ENCODE measurements around the gene RBMS3. TPM values are rescaled to one million over a fixed set of nuclear protein-coding genes. Genes with fewer than 3 reads are reported as not detected.

RBMS3 gene
- total and polyA plus RNA-seq, 2 of the 8 experiments (the other 6 are each of a cell fraction or from before 2014, with no cell fraction given): 3.7 to 6.9 TPM

DNA sequence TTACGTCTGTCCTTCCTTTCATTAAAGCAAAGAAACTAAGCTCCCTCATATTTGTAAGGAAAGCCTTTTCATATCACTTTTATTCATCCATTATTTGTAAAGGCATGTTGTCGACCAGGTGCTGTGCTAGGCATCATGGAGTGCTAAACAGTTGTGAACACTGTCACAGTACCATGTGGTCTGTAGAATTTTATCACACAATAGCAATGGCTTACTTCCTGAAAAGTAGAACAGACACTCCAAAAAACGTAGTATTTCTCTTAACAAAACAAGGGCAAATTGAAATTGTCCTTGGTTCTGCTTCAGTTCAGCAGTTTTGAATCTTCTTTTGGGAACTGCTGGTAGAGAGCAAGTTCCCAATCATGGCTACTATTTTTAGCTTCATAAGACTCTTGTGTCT lies 63.3 kb downstream of the RBMS3 start:
- Histone ChIP-seq H3K14ac (ENCODE audit: insufficient read length) (no peak overlapping the region), H3K27ac (ENCODE audit: low read depth, low read length) (no peak overlapping the region), H4K20me1 (replicated peaks in 1 of 2; ENCODE audit: control insufficient read depth in 1 of 2, insufficient read depth in 2 of 2, low read length in 2 of 2) (no peaks in the 10 kb centered on the region), H2BK5ac (ENCODE audit: low read depth, low read length) (peak overlapping the region; percentile 75; the same call in 1 of the 2 replicates), H3K4me2 (ENCODE audit: insufficient read depth in 1 of 2, low read depth in 2 of 2, low read length in 2 of 2) (no peak overlapping the region), H3K4me3 (ENCODE audit: extremely low read depth in 1 of 4, insufficient read depth in 2 of 4, low read depth in 3 of 4, low read length in 4 of 4) (no peak overlapping the region), H3K79me1 (ENCODE audit: low read depth, low read length) (no peaks in the 10 kb centered on the region), H3K4me1 (replicated peaks in 1 of 4; ENCODE audit: control insufficient read depth in 3 of 4, insufficient read depth in 4 of 4, low read length in 3 of 4) (peaks cover 0 to 11% (median 3%) of the 10 kb centered on the region in 4 experiments; a peak in 3 of 7 replicates), H3K23me2 (ENCODE audit: low read depth, low read length) (no peaks in the 10 kb centered on the region), H3K9me3 (ENCODE audit: insufficient read depth in 2 of 2, low read depth in 1 of 2, low read length in 1 of 2) (no peaks in the 10 kb centered on the region), H2AFZ (ENCODE audit: low read length) (no peak overlapping the region), H2BK12ac (ENCODE audit: low read depth, low read length) (no peak overlapping the region), H2AK5ac (ENCODE audit: low read depth, low read length) (no peak overlapping the region), H2BK120ac (replicated peaks; ENCODE audit: low read depth, low read length) (peak overlapping the region; percentile 50), H3K36me3 (ENCODE audit: control insufficient read depth in 2 of 4, insufficient read depth in 4 of 4, low read length in 3 of 4) (no peaks in the 10 kb centered on the region), H4K5ac (ENCODE audit: insufficient read length, low read depth, low read length) (no peak overlapping the region), H4K91ac (replicated peaks; ENCODE audit: insufficient read length, low read length) (no peak overlapping the region), H3K9ac (replicated peaks in 1 of 4; ENCODE audit: extremely low read depth in 1 of 4, low read depth in 3 of 4, low read length in 3 of 4) (no peak overlapping the region), H4K8ac (ENCODE audit: extremely low read depth, insufficient read depth, low read length) (no peak overlapping the region), H3K79me2 (ENCODE audit: control insufficient read depth in 1 of 2, insufficient read depth in 2 of 2, low read length in 2 of 2) (no peaks in the 10 kb centered on the region), H2BK15ac (ENCODE audit: low read length) (no peak overlapping the region), H3K27me3 (replicated peaks in 1 of 4; ENCODE audit: control insufficient read depth in 3 of 4, extremely low read depth in 1 of 4, insufficient read depth in 3 of 4, low read length in 3 of 4) (no peaks in the 10 kb centered on the region), H3K18ac (ENCODE audit: extremely low read depth, low read length) (no peak overlapping the region), H2BK20ac (ENCODE audit: low read length) (0 out of 2 replicates have a peak overlapping the region, but pooled peaks have one; percentile 27), H3K23ac (ENCODE audit: insufficient read length) (no peak overlapping the region), H3K56ac (replicated peaks; ENCODE audit: insufficient read length, low read depth, low read length) (no peak overlapping the region), H3K4ac (replicated peaks; ENCODE audit: insufficient read length, low read depth, low read length) (no peak overlapping the region)
- DNase-seq (ENCODE audit: low read depth in 1 of 2, low spot score in 2 of 2) (no peak), FAIRE-seq (no peak)
- TF ChIP-seq BACH1 (IDR thresholded peaks at IDR 0.05; ENCODE audit: low read length) (no peak), TAF7 (optimal IDR thresholded peaks at IDR 0.05; ENCODE audit: borderline replicate concordance, low read depth, low read length) (no peak), ASH2L (IDR thresholded peaks at IDR 0.05; ENCODE audit: low read length) (no peak), CREB1 (IDR thresholded peaks at IDR 0.05) (no peak), KDM4A (IDR thresholded peaks at IDR 0.05; ENCODE audit: low read depth, low read length, severe bottlenecking) (no peak), TCF12 (IDR thresholded peaks at IDR 0.05; ENCODE audit: low read depth, low read length) (no peak), CBX8 (IDR thresholded peaks at IDR 0.05; ENCODE audit: borderline replicate concordance, low read depth, low read length) (no peak), TEAD4 (IDR thresholded peaks at IDR 0.05; ENCODE audit: low read depth, low read length) (no peak), SRF (IDR thresholded peaks at IDR 0.05; ENCODE audit: low read depth, low read length) (no peak), RAD21 (IDR thresholded peaks at IDR 0.05 in 1 of 2, conservative IDR thresholded peaks at IDR 0.05 in 1 of 2; ENCODE audit: low read depth in 2 of 2, low read length in 2 of 2) (no peak), BCL11A (IDR thresholded peaks at IDR 0.05; ENCODE audit: low read depth in 2 of 2, low read length in 2 of 2) (no peak), HDAC2 (IDR thresholded peaks at IDR 0.05; ENCODE audit: borderline replicate concordance in 1 of 2, low read depth in 2 of 2, low read length in 2 of 2) (no peak), SP2 (IDR thresholded peaks at IDR 0.05; ENCODE audit: low read length) (no peak), CBX5 (IDR thresholded peaks at IDR 0.05; ENCODE audit: low read depth, low read length) (no peak)
- TF ChIP-seq, protein P1, sequence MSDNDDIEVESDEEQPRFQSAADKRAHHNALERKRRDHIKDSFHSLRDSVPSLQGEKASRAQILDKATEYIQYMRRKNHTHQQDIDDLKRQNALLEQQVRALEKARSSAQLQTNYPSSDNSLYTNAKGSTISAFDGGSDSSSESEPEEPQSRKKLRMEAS (IDR thresholded peaks at IDR 0.05): no peak
- POLR2A ChIA-PET (ENCODE audit: partially characterized antibody): no interaction called here
- 83% methylated on average over 3 of the region's 3 CpGs; no CpG with 5 or more reads in 1 of the 2 experiments for WGBS, 2 experiments (ENCODE audit: extremely low coverage in 1 of 2, insufficient coverage in 1 of 2, insufficient read length in 1 of 2, insufficient replicate concordance in 2 of 2, low coverage in 1 of 2, low lambda C conversion rate in 2 of 2, missing lambda C conversion rate in 1 of 2)
- CTCF ChIA-PET (ENCODE audit: partially characterized antibody): no interaction called here
